PC-3 (cell line): ENCODE results near the gene SPATA46. TPM values are rescaled to one million over a fixed set of nuclear protein-coding genes. Genes with fewer than 3 reads are reported as not detected.

Experiments
- ATAC-seq: fragments of 200-7000 bp; cut with Tn5 transposase; 2 replicates; pipeline ENCODE4 v1.9.1; 2020; ENCODE audit warnings: mild to moderate bottlenecking, moderate library complexity
- BruUV-seq: library from RNA; stranded (reverse); fragments of 400-500 nt; replicated peaks from 2 replicates; lab custom pipeline; 2021; lab: Mats Ljungman, UMichigan
- CTCF ChIA-PET: fragments of 300-600 bp; sonication (Branson Sonifier 250); formaldehyde crosslinking; loops from one replicate; lab custom pipeline; 2022; ENCODE audit warnings: antibody characterized with exemption; lab: Charles Lee
- POLR2A ChIA-PET: fragments of 300-600 bp; sonication (Branson Sonifier 250); formaldehyde crosslinking; loops from one replicate; lab custom pipeline; 2022; ENCODE audit warnings: antibody characterized with exemption; ENCODE audit not compliant: unreplicated experiment; lab: Charles Lee
- DNase-seq: peaks from one replicate; pipeline ENCODE4 v3.0.0-alpha.2; 2015
- H2AFZ ChIP-seq: fragments of 300-600 bp; sonication (generic); 2 replicates; pipeline ENCODE4 v1.6.0; 2016; ENCODE audit warnings: antibody characterized with exemption, low read length
- H3F3A ChIP-seq: fragments of 300-600 bp; sonication (generic); one replicate; pipeline ENCODE4 v1.6.0; 2017; ENCODE audit warnings: antibody characterized with exemption, low read length, control low read depth, mild to moderate bottlenecking; ENCODE audit not compliant: unreplicated experiment
- H3K27ac ChIP-seq: fragments of 300-600 bp; sonication (generic); 2 replicates; pipeline ENCODE4 v1.5.1; 2016; ENCODE audit warnings: mild to moderate bottlenecking, low read length
- H3K27me3 ChIP-seq: fragments of 300-600 bp; sonication (generic); 2 replicates; pipeline ENCODE4 v1.6.1; 2016; ENCODE audit warnings: low read length, mixed read lengths
- H3K36me3 ChIP-seq: fragments of 300-600 bp; sonication (generic); 2 replicates; pipeline ENCODE4 v1.6.1; 2016; ENCODE audit warnings: low read depth, mixed run types, low read length, mixed read lengths
- H3K4me1 ChIP-seq: fragments of 300-600 bp; sonication (generic); 2 replicates; pipeline ENCODE4 v1.5.1; 2016; ENCODE audit warnings: low read length; ENCODE audit not compliant: insufficient read depth
- H3K4me2 ChIP-seq: fragments of 300-600 bp; sonication (generic); 2 replicates; pipeline ENCODE4 v1.6.0; 2016; ENCODE audit warnings: low read length
- H3K4me3 ChIP-seq: fragments of 300-600 bp; sonication (generic); 2 replicates; pipeline ENCODE4 v1.5.1; 2016; ENCODE audit warnings: mild to moderate bottlenecking, low read length, mixed read lengths
- H3K79me2 ChIP-seq: fragments of 300-600 bp; sonication (generic); 2 replicates; pipeline ENCODE4 v1.6.1; 2017; ENCODE audit warnings: low read length, mixed read lengths
- H3K9ac ChIP-seq: fragments of 300-600 bp; sonication (generic); 2 replicates; pipeline ENCODE4 v1.6.0; 2016; ENCODE audit warnings: mild to moderate bottlenecking, low read length
- H3K9me2 ChIP-seq: fragments of 300-600 bp; sonication (generic); replicated peaks from 2 replicates; pipeline ENCODE4 v1.6.1; 2016; ENCODE audit warnings: mixed run types, low read length, mixed read lengths
- H3K9me3 ChIP-seq: fragments of 300-600 bp; sonication (generic); 2 replicates; pipeline ENCODE4 v1.6.1; 2016; ENCODE audit warnings: low read length, mixed read lengths
- H4K20me1 ChIP-seq: fragments of 300-600 bp; sonication (generic); 2 replicates; pipeline ENCODE4 v1.6.1; 2016; ENCODE audit warnings: low read length, mixed read lengths
- EZH2 ChIP-seq: fragments of 300-600 bp; sonication (generic); IDR thresholded peaks from one replicate; pipeline ENCODE4 v1.6.1; 2017; ENCODE audit warnings: antibody characterized with exemption, mild to moderate bottlenecking, low read length; ENCODE audit not compliant: unreplicated experiment
- EZH2phosphoT487 ChIP-seq: fragments of 300-600 bp; sonication (generic); IDR thresholded peaks from 2 replicates; pipeline ENCODE4 v1.6.1; 2018; ENCODE audit warnings: mild to moderate bottlenecking, antibody characterized with exemption, low read length, borderline replicate concordance
- intact Hi-C: fragments of 100-400 bp; cut with micrococcal nuclease; formaldehyde crosslinking; loops from 2 replicates; pipeline ENCODE4 v1.9.0; 2023
- total RNA-seq: library from RNA; depleted of rRNA; stranded (reverse); fragments of >200 nt; gene quantifications from 2 replicates; pipeline ENCODE4 v1.2.3, GENCODE V29; 2014
- TF ChIP-seq, protein P1 (sequence below): fragments of 300-600 bp; sonication (generic); conservative IDR thresholded peaks from 2 replicates; pipeline ENCODE4 v1.5.1; 2017; ENCODE audit warnings: antibody characterized with exemption, low read depth, mild to moderate bottlenecking, low read length

The SPATA46 gene
- total RNA-seq, 1 experiment from 2014 or later, result not detected

DNA sequence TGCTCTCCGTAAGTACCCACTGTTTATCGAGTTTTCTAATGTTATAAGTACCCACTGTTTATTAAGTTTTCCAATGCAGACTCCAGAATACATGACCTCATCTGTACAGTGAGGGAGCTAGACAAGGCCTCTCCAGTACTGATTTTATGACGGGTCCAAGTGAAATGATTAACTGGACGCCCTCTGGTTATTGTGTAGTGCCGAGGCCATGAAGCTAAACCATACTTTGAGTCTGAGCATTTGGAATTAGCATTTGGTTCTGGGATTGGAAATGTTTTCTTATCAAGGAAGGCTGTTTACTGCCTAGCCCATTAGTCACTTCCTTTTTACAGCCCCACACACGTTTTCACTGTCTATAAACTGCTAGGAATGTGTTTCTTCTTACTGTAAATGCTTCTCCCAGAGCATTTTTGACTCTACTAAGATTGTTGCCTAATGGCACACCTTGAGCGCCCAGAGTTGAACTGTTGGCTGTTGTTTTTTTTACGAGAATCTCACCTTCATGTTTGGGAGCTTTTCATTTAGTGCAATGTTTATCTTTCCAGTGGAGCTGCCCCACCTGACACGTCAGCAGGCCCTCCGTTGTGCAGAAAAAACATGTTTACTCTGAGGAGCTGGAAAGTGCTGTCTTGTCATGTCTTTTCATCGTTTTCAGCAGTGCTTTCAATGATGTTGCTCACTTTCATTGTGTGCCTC, 26.9 kb downstream of the SPATA46 start:
- peak overlapping the region; percentile 63 for H2AFZ ChIP-seq
- intact Hi-C loops, result loop anchor here (2.0 kb wide), 1 partner anchor 47 kb away; no protein-coding TSS in a partner anchor
- peak overlapping the region; percentile 69 for H3K27ac ChIP-seq
- peak; percentile 93 for ATAC-seq
- 0 out of 2 replicates have a peak overlapping the region, but pooled peaks have one; percentile 15 for H3K9ac ChIP-seq
- H3K4me2 ChIP-seq, result peak overlapping the region; percentile 55
- POLR2A ChIA-PET, result interaction anchor here (0.5 kb wide), 1 partner anchor 19 kb away, joined by 3 read pairs; no protein-coding TSS in a partner anchor
- H3K36me3 ChIP-seq, result no peaks in the 10 kb centered on the region
- H3K79me2 ChIP-seq, result no peaks in the 10 kb centered on the region
- BruUV-seq, result TSS peak; percentile 42
- no peaks in the 10 kb centered on the region for H3K27me3 ChIP-seq
- H3K9me2 ChIP-seq, result no peaks in the 10 kb centered on the region
- peak overlapping the region; percentile 8; the same call in 1 of the 2 replicates for H3K4me3 ChIP-seq
- CTCF ChIA-PET, result interaction anchor here (0.6 kb wide), 2 partner anchors 74 to 313 kb away, joined by 3 to 6 read pairs; no protein-coding TSS in a partner anchor
- H3K4me1 ChIP-seq, result peaks cover 21% of the 10 kb centered on the region
- H3K9me3 ChIP-seq, result no peaks in the 10 kb centered on the region
- H3F3A ChIP-seq, result no peaks in the 10 kb centered on the region
- TF ChIP-seq, protein P1, sequence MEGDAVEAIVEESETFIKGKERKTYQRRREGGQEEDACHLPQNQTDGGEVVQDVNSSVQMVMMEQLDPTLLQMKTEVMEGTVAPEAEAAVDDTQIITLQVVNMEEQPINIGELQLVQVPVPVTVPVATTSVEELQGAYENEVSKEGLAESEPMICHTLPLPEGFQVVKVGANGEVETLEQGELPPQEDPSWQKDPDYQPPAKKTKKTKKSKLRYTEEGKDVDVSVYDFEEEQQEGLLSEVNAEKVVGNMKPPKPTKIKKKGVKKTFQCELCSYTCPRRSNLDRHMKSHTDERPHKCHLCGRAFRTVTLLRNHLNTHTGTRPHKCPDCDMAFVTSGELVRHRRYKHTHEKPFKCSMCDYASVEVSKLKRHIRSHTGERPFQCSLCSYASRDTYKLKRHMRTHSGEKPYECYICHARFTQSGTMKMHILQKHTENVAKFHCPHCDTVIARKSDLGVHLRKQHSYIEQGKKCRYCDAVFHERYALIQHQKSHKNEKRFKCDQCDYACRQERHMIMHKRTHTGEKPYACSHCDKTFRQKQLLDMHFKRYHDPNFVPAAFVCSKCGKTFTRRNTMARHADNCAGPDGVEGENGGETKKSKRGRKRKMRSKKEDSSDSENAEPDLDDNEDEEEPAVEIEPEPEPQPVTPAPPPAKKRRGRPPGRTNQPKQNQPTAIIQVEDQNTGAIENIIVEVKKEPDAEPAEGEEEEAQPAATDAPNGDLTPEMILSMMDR, result no peak
- TF ChIP-seq EZH2phosphoT487 (no peak), EZH2 (no peak)
- no peaks in the 10 kb centered on the region for H4K20me1 ChIP-seq
- peak; percentile 80 for DNase-seq

DNA sequence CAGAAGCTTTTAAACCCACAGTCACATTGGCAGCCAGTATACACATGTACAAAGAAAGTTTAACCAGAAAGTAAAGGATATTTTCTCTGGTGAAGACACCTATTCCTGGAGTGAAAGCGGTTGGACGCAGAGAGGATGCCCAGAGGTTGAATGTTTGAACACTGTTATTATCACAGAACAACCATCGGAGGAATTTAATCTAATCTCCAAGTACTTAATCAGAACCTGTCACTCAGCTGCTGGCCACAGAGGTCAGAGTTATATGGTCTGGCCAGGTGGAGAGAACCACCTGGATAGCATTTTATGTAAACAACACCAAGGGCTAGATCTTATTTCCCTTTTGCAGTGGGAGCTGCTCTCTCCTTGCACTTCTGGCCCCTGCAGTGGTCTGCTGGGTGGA, 29.4 kb downstream of the SPATA46 start:
- intact Hi-C loops, result no loop called here
- ChIA-PET CTCF (no interaction called here), POLR2A (no interaction called here)
- Histone ChIP-seq H3K4me2 (no peak overlapping the region), H3K27ac (no peak overlapping the region), H2AFZ (no peak overlapping the region), H3K4me1 (peaks cover 21% of the 10 kb centered on the region), H3K27me3 (no peaks in the 10 kb centered on the region), H3K4me3 (no peak overlapping the region), H3K79me2 (no peaks in the 10 kb centered on the region), H3K9me3 (no peaks in the 10 kb centered on the region), H3F3A (no peaks in the 10 kb centered on the region), H4K20me1 (no peaks in the 10 kb centered on the region), H3K9me2 (no peaks in the 10 kb centered on the region), H3K9ac (no peak overlapping the region), H3K36me3 (no peaks in the 10 kb centered on the region)
- no TSS peak for BruUV-seq
- ATAC-seq (no peak), DNase-seq (no peak)
- TF ChIP-seq EZH2phosphoT487, result no peak

DNA sequence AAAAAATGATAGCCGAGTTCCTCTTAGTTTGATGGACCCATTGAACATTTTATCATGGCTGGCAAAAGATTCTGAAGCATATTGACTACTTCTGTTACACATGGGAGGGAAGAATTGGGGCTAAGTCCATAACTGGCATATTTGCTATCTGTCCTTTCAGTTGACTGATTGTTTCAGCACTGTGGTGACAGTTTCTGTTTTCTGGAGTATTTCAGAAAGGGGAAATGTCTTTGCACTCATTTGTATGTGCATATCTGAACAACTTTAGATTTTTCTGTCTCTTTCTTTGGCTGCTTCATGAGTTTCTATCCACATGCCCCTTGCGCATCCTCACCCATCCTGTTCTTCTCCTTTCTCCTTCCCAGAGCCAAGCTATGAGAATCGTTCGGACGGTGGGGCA, 33.2 kb downstream of the SPATA46 start:
- Histone ChIP-seq H3K79me2 (no peaks in the 10 kb centered on the region), H3K36me3 (no peaks in the 10 kb centered on the region), H3F3A (no peaks in the 10 kb centered on the region), H4K20me1 (no peaks in the 10 kb centered on the region), H2AFZ (no peak overlapping the region), H3K9ac (no peak overlapping the region), H3K9me3 (no peaks in the 10 kb centered on the region), H3K27ac (no peak overlapping the region), H3K4me1 (no peaks in the 10 kb centered on the region), H3K9me2 (no peaks in the 10 kb centered on the region), H3K27me3 (no peaks in the 10 kb centered on the region), H3K4me3 (no peak overlapping the region), H3K4me2 (no peak overlapping the region)
- ATAC-seq, result no peak
- TF ChIP-seq, protein P1, result no peak
- no peak for TF ChIP-seq EZH2
- no peak for TF ChIP-seq EZH2phosphoT487
- no peak for DNase-seq
- CTCF ChIA-PET, result no interaction called here
- BruUV-seq, result no TSS peak
- intact Hi-C loops, result no loop called here
- POLR2A ChIA-PET, result no interaction called here
